Middle frontal gyrus (tissue), 1 donor: Measurements from ENCODE around the gene CFAP99.

ENCODE experiments used
- DNase-seq: peaks from one replicate; pipeline ENCODE4 v3.0.0-alpha.2; 2015; ENCODE audit warnings: low spot score; ENCODE audit errors: extremely low spot score

Gene CFAP99

DNA sequence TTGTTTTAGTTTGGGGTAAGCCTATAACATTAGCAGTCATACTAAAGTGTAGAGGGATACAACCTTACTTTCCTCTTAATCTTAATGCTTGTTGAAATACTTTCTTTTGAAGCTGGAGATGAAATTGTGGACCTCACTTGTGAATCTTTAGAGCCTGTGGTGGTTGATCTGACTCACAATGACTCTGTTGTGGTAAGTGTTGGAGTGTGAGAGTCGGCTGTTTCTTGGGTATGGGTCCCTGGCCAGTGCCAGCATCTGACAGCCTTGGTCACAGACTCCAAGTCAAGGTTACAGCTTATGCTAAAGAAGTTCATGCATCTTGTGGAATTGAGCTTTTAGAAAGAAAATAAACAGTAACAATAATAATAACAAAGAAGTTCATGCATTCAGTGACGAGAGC lies 81.8 kb downstream of the CFAP99 start:
- no peak for DNase-seq

DNA sequence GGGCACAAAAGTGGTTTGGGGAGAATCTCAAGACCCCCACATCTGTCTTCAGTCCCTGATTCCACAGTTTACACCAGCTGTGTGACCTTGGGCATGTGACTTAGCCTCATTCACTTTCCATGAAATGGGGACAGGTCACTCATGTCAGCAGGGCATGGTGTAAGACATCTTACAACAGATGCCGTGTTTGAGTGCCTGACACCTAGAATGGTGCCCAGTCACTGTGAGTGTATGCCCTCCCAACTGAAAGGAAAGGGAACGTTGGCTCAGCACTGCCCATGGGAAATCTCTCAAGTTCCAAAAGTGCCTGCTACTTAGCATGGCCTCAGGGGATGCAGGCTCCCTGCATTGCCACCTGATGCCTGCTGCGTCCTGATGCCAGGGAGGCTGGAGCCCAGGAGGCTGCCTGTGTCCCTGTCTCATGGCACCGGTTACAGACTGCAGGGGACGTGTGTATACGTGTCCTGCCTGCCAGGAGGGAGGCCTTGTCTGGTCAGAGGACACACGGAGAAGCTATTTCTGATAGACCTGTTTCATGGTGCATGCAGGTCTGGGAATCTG lies 82.4 kb downstream of the CFAP99 start:
- no peak for DNase-seq

DNA sequence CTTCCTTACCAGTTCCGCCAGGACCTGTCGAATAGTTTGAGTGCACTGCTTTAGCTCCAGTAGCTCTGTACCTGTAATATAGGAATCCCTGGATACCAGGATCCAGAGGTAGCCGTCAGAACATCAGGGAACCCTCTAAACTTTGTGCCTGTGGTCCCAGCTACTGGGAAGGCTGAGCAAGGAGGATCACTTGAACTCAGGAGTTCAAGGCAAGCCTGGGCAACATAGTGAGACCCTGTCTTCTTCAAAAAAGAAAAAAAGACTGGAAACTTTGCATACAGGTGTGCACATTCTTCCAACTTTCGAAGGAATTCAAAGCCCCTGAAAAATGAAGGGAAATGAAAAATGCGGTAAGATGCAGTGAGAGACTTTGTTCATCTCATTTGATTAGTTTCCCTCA lies 85.1 kb downstream of the CFAP99 start:
- no peak for DNase-seq

DNA sequence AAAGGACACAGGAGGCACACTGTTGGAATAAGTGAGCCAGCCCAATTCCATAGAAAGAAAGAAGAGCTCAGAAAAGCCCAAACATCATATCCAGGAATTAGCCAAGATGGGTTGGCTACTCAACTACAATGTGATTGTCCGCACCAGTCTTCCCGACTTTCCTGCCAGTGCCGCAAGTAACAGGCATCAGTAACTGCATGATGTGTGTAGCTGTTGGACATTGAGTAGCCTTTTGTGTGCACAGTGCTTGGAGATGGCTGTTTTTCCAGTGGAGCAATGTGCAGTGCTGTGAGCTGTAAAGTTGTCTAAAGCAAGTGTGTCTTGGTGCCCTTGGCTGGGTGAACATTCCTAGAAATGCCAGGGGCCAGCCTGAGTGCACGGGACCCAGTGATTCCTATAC lies 88.5 kb downstream of the CFAP99 start:
- DNase-seq: no peak

DNA sequence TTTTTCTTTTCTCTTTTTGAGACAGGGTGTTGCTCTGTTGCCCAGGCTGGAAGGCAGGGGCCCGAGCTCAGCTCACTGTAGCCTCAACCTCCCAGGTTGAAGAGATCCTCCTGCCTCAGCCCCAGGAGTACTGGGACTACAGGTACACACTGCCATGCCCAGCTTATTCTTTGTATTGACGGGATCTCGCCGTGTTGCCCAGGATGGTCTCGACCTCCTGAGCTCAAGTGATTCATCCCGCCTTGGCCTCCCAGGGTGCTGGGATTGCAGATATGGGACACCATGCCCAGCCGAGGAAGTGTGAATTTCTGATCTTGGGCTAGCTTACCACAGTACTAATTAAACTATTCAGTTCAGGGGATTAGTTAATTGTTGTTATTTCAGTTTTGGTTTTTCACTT lies 89.1 kb downstream of the CFAP99 start:
- no peak for DNase-seq

DNA sequence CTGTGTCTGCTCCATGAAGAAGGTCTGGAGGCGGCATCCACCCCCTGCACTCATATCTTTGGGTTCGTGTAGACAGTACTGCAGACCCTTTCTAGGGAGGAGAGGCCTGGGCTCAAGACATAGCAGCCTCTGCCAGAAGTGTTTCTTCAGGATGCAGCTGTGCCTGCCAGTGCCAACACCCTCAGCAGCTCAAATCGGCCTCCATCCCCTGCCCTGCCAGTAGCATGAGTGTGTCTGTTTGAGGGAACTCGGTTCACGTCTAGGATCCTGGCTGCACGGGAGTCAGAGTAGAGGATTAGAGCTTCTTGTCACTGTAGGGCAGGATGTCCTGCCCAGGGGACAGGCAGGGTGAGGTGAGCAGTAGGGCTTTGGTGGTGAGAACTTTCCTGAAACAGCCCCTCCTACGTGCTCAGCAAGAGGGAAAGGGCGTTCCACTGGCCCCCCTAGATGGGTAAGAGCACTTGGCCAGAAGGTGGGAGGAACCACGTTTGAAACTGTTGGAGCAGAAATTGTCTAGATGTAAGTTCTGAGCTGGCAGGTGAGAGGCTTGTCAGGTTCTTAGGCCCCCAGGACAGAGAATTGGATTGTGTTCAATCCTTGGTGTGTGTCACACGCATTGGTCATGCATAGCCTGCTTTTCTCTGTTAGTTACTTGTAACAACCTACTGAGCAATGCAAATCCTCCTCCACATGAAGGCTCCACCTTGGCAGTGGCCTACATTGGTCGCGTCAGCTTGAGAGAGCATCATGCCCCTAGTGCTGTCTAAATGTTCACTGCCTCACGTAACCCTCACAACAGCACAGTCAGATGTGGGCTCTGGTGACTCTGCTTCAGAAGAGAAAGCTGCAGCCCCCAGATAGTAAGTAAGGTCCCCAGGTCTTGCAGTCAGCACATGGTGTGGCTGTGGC lies 91.8 kb downstream of the CFAP99 start:
- DNase-seq: no peak

DNA sequence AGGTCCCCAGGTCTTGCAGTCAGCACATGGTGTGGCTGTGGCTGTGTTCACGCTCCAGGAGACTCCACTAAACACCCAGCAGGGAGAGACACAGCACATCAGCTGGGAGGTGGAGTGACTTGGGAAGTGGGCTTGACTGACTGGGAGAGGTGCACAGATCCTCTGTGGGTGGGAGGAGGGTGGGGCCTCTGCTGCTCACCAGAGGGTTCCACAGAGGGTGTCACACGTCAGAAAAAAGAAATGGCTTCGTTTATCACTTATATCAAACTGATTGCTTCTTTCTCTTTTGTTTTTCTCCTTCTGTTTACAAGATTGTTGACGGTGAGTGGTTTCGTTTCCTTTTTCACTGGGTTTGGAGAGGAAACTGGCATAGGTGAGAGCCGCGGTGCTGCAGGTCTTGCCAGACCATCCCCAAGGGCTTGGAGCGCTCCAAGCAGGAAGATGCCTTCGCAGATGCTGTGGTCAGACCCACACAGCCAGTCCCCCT lies 92.9 kb downstream of the CFAP99 start:
- DNase-seq: no peak
